Stomach (tissue), 4 donors: ENCODE results near the gene CNRIP1.

ENCODE experiments used
- CTCF ChIP-seq, 7 experiments: fragments of 450-650 bp in 4 of 7; fragments of 200-600 bp in 3 of 7; sonication (generic) in 3 of 7; IDR thresholded peaks; one replicate each; pipeline ENCODE4 v1.5.1; 2016 to 2019; ENCODE audit warnings: antibody characterized with exemption in 7 of 7, control low read depth in 2 of 7, mild to moderate bottlenecking in 1 of 7
- POLR2AphosphoS5 ChIP-seq, 3 donors: sonication (generic); formaldehyde crosslinking; IDR thresholded peaks; one replicate each; pipeline ENCODE4 v1.6.1; 2016; ENCODE audit warnings: antibody characterized with exemption in 3 of 3

GRCh38 chr2:68263632-68264031, 56.1 kb downstream of the CNRIP1 start:
- TF ChIP-seq CTCF (IDR thresholded peaks at IDR 0.05) (no peak), POLR2AphosphoS5 (IDR thresholded peaks at IDR 0.05) (no peak)
